Thyroid gland (tissue), 4 donors: ENCODE data around the gene CHST11. TPM values are rescaled to one million over a fixed set of nuclear protein-coding genes. Genes with fewer than 3 reads are reported as not detected.

Experiments used
- DNase-seq, 2 donors: peaks; one replicate each; pipeline ENCODE4 v3.0.0-alpha.2; 2019
- H3K27ac ChIP-seq, 3 donors: fragments of 200-600 bp; sonication (generic); 1 replicate in 2 of 3; 2 replicates in 1 of 3; pipeline ENCODE4 v1.5.1; 2016 to 2019; ENCODE audit warnings: mild to moderate bottlenecking in 1 of 3, moderate library complexity in 1 of 3
- H3K27me3 ChIP-seq: fragments of 200-600 bp; sonication (generic); one replicate; pipeline ENCODE4 v1.5.1; 2019
- H3K36me3 ChIP-seq, 2 donors: fragments of 200-600 bp; sonication (generic); one replicate each; pipeline ENCODE4 v1.5.1; 2016 to 2019
- H3K4me1 ChIP-seq, 2 donors: fragments of 200-600 bp; sonication (generic); one replicate each; pipeline ENCODE4 v1.5.1; 2017 to 2019
- H3K4me3 ChIP-seq, 3 donors: fragments of 200-600 bp; sonication (generic); replicated peaks in 1 of 3; 1 replicate in 2 of 3; 2 replicates in 1 of 3; pipeline ENCODE4 v1.5.1; 2016; ENCODE audit warnings: mild to moderate bottlenecking in 1 of 3
- H3K9me3 ChIP-seq: fragments of 200-600 bp; sonication (generic); one replicate; pipeline ENCODE4 v1.5.1; 2017
- POLR2A ChIP-seq, 2 donors: fragments of 450-650 bp; IDR thresholded peaks; one replicate each; pipeline ENCODE4 v1.6.1; 2017; ENCODE audit warnings: antibody characterized with exemption in 2 of 2, mild to moderate bottlenecking in 2 of 2, moderate library complexity in 1 of 2
- WGBS, 2 donors: methylation state at CpG; one replicate each; pipeline ENCODE4 v1.1.5; 2017; 5-methylcytosine and 5-hydroxymethylcytosine counted together
- intact Hi-C: fragments of 100-400 bp; cut with DNase I; formaldehyde crosslinking; loops from one replicate; pipeline ENCODE4 v1.15.1; 2023
- total RNA-seq, 4 donors: library from RNA; depleted of rRNA; stranded (reverse); fragments of >200 nt; gene quantifications; one replicate each; pipeline ENCODE4 v1.2.3, GENCODE V29; 2016
- TF ChIP-seq, protein P1 (sequence below), 6 experiments: fragments of 200-600 bp in 3 of 6; fragments of 450-650 bp in 3 of 6; sonication (generic) in 3 of 6; IDR thresholded peaks; one replicate each; pipeline ENCODE4 v1.5.1; 2016 to 2019; ENCODE audit warnings: antibody characterized with exemption in 6 of 6, mild to moderate bottlenecking in 2 of 6, inconsistent platforms in 1 of 6, moderate library complexity in 1 of 6

The CHST11 gene
- total RNA-seq, 4 donors from 2014 or later, result 6.9 to 11.6 (median 8.0) TPM

DNA sequence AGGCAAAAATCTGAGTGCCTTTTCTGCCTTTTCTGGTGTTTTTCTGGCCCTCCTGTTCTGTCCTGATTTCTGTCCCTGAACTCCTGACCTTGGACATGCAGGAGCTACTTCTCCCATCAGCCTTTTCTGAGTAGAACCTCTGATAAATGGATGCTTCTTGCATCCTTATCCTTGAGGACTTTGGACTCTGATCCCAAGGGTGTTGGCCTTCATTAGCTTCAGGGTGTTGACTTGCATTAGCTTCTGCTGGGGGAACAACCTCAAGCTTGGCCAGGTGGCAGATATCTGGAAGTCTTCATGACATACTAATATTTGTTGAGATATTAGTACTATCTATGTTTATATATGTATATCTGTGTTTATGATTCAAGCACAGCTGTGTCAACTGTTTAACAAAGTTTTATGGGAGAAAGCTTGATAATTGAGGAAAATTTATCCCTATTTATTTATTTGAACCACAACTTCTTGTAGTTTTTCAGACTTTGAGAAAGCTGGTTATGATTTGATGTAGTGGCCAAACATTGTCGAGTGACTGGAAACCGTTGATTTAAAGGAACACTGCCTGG lies 124.3 kb downstream of the CHST11 start:
- no peak overlapping the region for H3K27ac ChIP-seq
- TF ChIP-seq POLR2A (IDR thresholded peaks at IDR 0.05), result no peak
- TF ChIP-seq, protein P1, sequence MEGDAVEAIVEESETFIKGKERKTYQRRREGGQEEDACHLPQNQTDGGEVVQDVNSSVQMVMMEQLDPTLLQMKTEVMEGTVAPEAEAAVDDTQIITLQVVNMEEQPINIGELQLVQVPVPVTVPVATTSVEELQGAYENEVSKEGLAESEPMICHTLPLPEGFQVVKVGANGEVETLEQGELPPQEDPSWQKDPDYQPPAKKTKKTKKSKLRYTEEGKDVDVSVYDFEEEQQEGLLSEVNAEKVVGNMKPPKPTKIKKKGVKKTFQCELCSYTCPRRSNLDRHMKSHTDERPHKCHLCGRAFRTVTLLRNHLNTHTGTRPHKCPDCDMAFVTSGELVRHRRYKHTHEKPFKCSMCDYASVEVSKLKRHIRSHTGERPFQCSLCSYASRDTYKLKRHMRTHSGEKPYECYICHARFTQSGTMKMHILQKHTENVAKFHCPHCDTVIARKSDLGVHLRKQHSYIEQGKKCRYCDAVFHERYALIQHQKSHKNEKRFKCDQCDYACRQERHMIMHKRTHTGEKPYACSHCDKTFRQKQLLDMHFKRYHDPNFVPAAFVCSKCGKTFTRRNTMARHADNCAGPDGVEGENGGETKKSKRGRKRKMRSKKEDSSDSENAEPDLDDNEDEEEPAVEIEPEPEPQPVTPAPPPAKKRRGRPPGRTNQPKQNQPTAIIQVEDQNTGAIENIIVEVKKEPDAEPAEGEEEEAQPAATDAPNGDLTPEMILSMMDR (IDR thresholded peaks at IDR 0.05), result no peak
- no peaks in the 10 kb centered on the region for H3K27me3 ChIP-seq
- no peaks in the 10 kb centered on the region for H3K9me3 ChIP-seq
- H3K4me3 ChIP-seq, result no peak overlapping the region
- H3K4me1 ChIP-seq, result peaks cover 0 to 4% of the 10 kb centered on the region in 2 donors
- WGBS, 2 donors, result 75 to 77% methylated on average over 2 of the region's 2 CpGs
- H3K36me3 ChIP-seq, result no peaks in the 10 kb centered on the region
- no peak for DNase-seq
- intact Hi-C loops, result no loop called here

DNA sequence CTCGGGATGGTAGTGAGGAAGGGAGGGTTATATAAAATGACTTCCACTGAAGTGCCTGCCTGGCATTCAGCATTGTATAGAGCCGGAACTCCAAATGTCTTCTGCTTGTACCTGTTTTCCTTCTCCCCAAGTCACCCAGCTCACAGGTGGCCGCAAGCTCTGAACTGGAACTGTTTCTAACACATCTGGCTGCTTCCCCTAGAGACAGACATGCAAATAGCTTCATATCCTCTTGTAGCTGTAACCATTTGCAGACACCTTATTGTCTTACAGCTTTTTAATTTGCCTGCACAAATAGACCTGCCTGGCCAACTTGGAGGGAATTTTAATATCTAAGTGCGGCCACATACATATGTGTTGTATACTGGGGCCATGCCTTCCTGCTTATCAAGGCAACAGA lies 126.0 kb downstream of the CHST11 start:
- no peak for TF ChIP-seq POLR2A (IDR thresholded peaks at IDR 0.05)
- TF ChIP-seq, protein P1 (IDR thresholded peaks at IDR 0.05), result no peak

DNA sequence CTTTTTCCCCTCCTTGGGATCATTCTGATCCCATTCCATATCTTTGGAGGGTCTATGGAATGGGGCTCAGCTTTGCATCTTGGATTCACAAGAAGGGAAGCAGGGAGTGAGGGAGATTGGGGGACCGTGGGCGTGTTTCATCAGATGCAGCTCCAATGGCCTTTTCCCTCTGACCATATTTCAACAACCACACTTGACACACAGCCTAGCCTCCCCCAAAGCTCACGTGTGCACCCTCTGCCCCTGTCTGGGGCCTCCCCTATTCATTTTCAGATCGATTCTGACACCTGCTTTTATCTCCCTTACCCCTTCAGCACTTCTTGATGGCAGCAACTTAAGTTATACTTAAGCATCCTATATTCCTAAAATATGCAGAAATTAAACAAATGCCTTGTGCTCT lies 126.6 kb downstream of the CHST11 start:
- Histone ChIP-seq H3K36me3 (no peaks in the 10 kb centered on the region), H3K27me3 (no peaks in the 10 kb centered on the region), H3K4me1 (peaks cover 0 to 5% of the 10 kb centered on the region in 2 donors), H3K27ac (no peak overlapping the region), H3K4me3 (no peak overlapping the region), H3K9me3 (no peaks in the 10 kb centered on the region)
- WGBS, 2 donors, result 59 to 87% methylated on average over 4 of the region's 4 CpGs
- no peak for DNase-seq
- no peak for TF ChIP-seq POLR2A (IDR thresholded peaks at IDR 0.05)
- TF ChIP-seq, protein P1 (IDR thresholded peaks at IDR 0.05), result no peak
- intact Hi-C loops, result no loop called here

More for the DNA sequence above, 126.0 kb downstream of the CHST11 start:
- 83 to 87% methylated on average over 4 of the region's 4 CpGs for WGBS, 2 donors
- no peaks in the 10 kb centered on the region for H3K36me3 ChIP-seq
- no peak for DNase-seq
- H3K4me3 ChIP-seq, result no peak overlapping the region
- peaks cover 0 to 4% of the 10 kb centered on the region in 2 donors for H3K4me1 ChIP-seq
- no peaks in the 10 kb centered on the region for H3K9me3 ChIP-seq
- H3K27me3 ChIP-seq, result no peaks in the 10 kb centered on the region
- no peak overlapping the region for H3K27ac ChIP-seq
- intact Hi-C loops, result no loop called here

DNA sequence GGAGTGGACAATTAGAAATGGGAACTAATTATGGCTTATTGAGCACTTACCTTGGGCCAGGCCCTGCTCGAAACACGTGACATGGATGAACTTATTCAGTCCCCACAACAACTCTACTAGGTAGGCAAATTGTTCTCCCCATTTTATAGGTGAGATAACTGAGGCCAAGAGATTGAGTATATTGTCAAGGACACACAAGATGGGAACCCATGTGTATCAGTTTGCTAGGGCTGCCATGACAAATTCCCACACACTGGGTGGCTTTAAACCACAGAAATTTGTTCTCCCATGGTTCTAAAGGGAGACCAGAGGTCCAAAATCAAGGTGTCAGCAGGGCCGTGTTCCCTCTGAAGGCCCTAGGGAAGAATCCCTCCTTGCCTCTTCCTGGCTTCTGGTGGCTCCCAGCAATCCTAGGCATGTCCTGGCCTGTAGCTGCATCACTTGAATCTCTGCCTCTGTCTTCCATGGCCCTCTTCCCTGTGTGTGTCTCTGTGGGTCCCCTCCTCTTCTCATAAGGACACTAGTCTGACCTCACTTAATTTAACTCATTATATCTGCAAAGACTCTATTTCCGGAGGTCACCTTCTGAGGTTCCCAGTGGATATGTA lies 128.8 kb downstream of the CHST11 start:
- Histone ChIP-seq H3K27me3 (no peaks in the 10 kb centered on the region), H3K4me3 (no peak overlapping the region), H3K36me3 (no peaks in the 10 kb centered on the region), H3K27ac (no peak overlapping the region), H3K4me1 (peaks cover 0 to 8% of the 10 kb centered on the region in 2 donors), H3K9me3 (no peaks in the 10 kb centered on the region)
- intact Hi-C loops, result no loop called here
- TF ChIP-seq, protein P1 (IDR thresholded peaks at IDR 0.05), result no peak
- TF ChIP-seq POLR2A (IDR thresholded peaks at IDR 0.05), result no peak
- WGBS, 2 donors, result 95 to 98% methylated on average over 4 of the region's 4 CpGs
- no peak for DNase-seq

DNA sequence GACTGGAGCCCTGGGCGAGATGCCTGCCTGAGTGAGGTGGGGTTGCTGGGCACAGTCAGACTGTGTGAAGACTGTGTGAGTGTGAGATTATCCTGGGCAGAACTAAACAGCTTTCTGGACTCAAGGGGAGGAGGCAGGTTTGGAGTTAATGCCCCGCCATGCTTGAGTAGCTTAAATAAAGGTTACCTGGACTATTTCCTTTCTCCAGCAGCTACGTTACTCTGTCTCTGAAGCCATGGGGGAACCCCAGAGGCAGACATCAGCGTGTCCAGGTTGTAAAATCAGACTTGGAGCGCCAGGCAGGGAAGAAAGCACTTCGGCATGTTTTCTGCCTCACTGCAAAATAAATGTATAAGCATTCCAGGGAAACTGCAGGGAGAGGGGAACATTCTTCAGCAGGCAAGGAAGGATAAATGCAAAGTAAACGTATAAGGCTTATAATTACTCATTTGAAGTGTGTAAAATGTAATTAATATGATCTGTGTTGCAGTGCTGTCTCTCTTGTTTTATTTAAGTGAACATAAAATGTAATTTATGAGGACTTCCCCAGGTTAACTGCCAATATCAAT lies 129.7 kb downstream of the CHST11 start:
- TF ChIP-seq, protein P1 (IDR thresholded peaks at IDR 0.05), result no peak
- TF ChIP-seq POLR2A (IDR thresholded peaks at IDR 0.05), result no peak
- peak; percentile 26 to 27 for DNase-seq
- H3K36me3 ChIP-seq, result no peaks in the 10 kb centered on the region
- intact Hi-C loops, result no loop called here
- H3K27me3 ChIP-seq, result no peaks in the 10 kb centered on the region
- no peak overlapping the region for H3K27ac ChIP-seq
- peaks cover 0 to 4% of the 10 kb centered on the region in 2 donors for H3K4me1 ChIP-seq
- 38 to 39% methylated on average over 7 of the region's 7 CpGs for WGBS, 2 donors
- H3K4me3 ChIP-seq, result no peak overlapping the region
- H3K9me3 ChIP-seq, result no peaks in the 10 kb centered on the region
